IPS DF 6.9 (cell line): ENCODE measurements around the gene LILRA5.
A peak's percentile ranks its signal among the peaks of the same experiment; 100 is the strongest.
"Not testable (repeated sequence)": the region's sequence is repeated elsewhere in the genome, so short reads cannot be mapped to it uniquely, and the experiment has no call there.

ENCODE experiments used
- DNase-seq: peaks from one replicate; pipeline ENCODE4 v3.0.0-alpha.2; 2013; ENCODE audit warnings: low read depth, low spot score
- H3K27ac ChIP-seq: one replicate; pipeline ENCODE4 v1.5.1; 2013; ENCODE audit warnings: low read length, control low read depth
- H3K27me3 ChIP-seq: 2 replicates; pipeline ENCODE4 v1.6.1; 2013; ENCODE audit warnings: mild to moderate bottlenecking, low read length; ENCODE audit not compliant: control insufficient read depth, insufficient read depth
- H3K36me3 ChIP-seq: 2 replicates; pipeline ENCODE4 v1.6.1; 2013; ENCODE audit warnings: low read length; ENCODE audit not compliant: control insufficient read depth, insufficient read depth
- H3K4me1 ChIP-seq: 2 replicates; pipeline ENCODE4 v1.6.1; 2013; ENCODE audit warnings: low read length; ENCODE audit not compliant: control insufficient read depth, insufficient read depth
- H3K4me3 ChIP-seq: 2 replicates; pipeline ENCODE4 v1.5.1; 2013; ENCODE audit warnings: mild to moderate bottlenecking, low read length
- H3K9me3 ChIP-seq: 2 replicates; pipeline ENCODE4 v1.6.1; 2013; ENCODE audit warnings: low read length, inconsistent platforms; ENCODE audit not compliant: control insufficient read depth, insufficient read depth
- WGBS: extraction: QIAGEN DNeasy Blood & Tissue Kit; methylation state at CpG from one replicate; pipeline ENCODE4 v1.1.7; 2013; ENCODE audit warnings: mixed read lengths, missing lambda C conversion rate; ENCODE audit not compliant: insufficient read length, insufficient coverage; 5-methylcytosine and 5-hydroxymethylcytosine counted together

LILRA5 gene

DNA sequence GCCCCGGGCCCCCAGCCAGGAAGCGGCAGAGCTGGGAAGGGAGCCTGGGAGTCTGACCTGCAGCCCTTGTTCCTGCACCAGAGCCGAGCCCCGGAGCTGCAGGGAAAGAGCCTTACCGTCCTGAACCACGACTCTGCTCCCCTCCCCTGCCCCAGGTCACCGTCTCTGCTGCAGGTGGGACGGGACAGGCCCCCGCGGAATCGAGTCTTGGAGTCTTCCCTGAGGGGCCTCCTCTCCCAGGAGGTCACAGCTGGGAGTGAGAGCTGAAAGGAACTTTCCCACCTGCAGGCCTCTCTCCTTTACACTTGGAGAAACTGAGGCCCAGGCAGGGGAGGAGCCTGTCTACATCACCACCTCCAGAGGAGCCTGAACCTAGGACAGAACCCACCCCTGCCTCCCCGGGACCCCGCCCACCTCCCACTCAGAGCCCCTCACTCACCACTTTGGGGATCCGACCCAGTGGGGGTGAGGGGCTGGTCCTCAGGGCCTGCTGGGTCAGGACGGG is 35.8 kb downstream of the LILRA5 start:
- no CpG with 5 or more reads among the region's 15 CpGs for WGBS
- not testable (repeated sequence) for H3K27me3 ChIP-seq, H3K4me1 ChIP-seq, H3K27ac ChIP-seq, H3K9me3 ChIP-seq, DNase-seq, H3K4me3 ChIP-seq, H3K36me3 ChIP-seq

DNA sequence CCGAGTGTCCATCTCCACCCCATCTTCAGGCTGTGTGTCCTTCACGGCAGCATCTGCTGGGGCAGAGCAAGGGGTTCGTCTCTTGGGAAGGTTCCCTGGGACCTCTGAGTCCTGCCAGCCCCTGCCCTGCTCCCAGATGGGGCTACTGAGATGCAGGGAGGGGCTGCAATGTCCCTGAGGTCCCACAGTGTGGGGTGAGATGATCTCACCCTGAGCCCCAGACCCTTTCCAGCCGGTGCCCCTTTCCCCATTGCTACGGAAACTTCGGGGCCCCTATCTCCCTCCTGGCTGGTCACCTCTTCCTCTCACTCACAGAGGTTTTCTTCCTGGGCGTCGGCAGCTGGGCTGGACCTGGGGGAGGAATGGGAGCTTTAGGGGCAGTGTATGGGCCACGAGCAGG is 37.0 kb downstream of the LILRA5 start:
- no peak overlapping the region for H3K27ac ChIP-seq
- no peaks in the 10 kb centered on the region for H3K9me3 ChIP-seq
- no peaks in the 10 kb centered on the region for H3K4me1 ChIP-seq
- no CpG with 5 or more reads among the region's 9 CpGs for WGBS
- no peaks in the 10 kb centered on the region for H3K36me3 ChIP-seq
- no peak for DNase-seq
- no peaks in the 10 kb centered on the region for H3K27me3 ChIP-seq
- H3K4me3 ChIP-seq: no peak overlapping the region

GRCh38 chr19:54274516-54274915 is 38.5 kb downstream of the LILRA5 start:
- not testable (repeated sequence) for H3K4me3 ChIP-seq, H3K27me3 ChIP-seq, H3K27ac ChIP-seq, DNase-seq, H3K36me3 ChIP-seq, H3K4me1 ChIP-seq, H3K9me3 ChIP-seq
- WGBS: no CpG with 5 or more reads among the region's 9 CpGs

GRCh38 chr19:54273821-54274220 is 39.1 kb downstream of the LILRA5 start:
- H3K36me3 ChIP-seq: no peaks in the 10 kb centered on the region
- H3K9me3 ChIP-seq: no peaks in the 10 kb centered on the region
- no peaks in the 10 kb centered on the region for H3K4me1 ChIP-seq
- DNase-seq: no peak
- no peak overlapping the region for H3K4me3 ChIP-seq
- H3K27ac ChIP-seq: no peak overlapping the region
- H3K27me3 ChIP-seq: no peaks in the 10 kb centered on the region
- no CpG with 5 or more reads among the region's 3 CpGs for WGBS

- not testable (repeated sequence) for H3K4me1 ChIP-seq, H3K9me3 ChIP-seq, H3K27me3 ChIP-seq, H3K27ac ChIP-seq, H3K4me3 ChIP-seq, DNase-seq, H3K36me3 ChIP-seq
- WGBS: no CpG with 5 or more reads among the region's 5 CpGs
These were observed 40.8 kb downstream of the LILRA5 start for GRCh38 chr19:54272181-54272580.

GRCh38 chr19:54271587-54271986 is 41.4 kb downstream of the LILRA5 start:
- H3K4me3 ChIP-seq, H3K27me3 ChIP-seq, DNase-seq: not testable (repeated sequence)

DNA sequence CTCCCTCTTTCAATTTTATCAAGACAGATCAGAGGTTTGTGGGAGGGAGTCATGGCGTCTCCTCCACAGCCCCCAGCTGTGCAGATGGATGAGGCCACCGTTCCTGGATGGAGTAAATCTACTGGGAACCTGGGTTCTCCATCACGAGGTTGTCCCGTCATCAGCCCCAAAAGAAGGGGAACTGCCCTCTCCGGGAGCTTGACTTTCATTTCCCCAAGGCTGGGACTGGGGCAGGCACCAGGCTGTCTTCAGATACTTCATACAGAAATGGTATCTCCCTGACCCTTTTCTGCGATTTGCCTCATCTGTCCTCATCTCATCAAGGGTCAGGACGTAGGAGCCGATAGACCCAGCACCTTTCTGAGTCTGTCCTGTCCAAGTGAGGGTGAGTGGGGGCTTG is 41.9 kb downstream of the LILRA5 start:
- no peak for DNase-seq
- Histone ChIP-seq H3K9me3 (no peaks in the 10 kb centered on the region), H3K27ac (no peak overlapping the region), H3K4me1 (no peaks in the 10 kb centered on the region), H3K27me3 (no peaks in the 10 kb centered on the region), H3K4me3 (no peak overlapping the region), H3K36me3 (no peaks in the 10 kb centered on the region)
- WGBS: no CpG with 5 or more reads among the region's 8 CpGs

More at GRCh38 chr19:54271587-54271986, 41.4 kb downstream of the LILRA5 start:
- no CpG with 5 or more reads among the region's 4 CpGs for WGBS
- not testable (repeated sequence) for H3K4me1 ChIP-seq, H3K36me3 ChIP-seq, H3K27ac ChIP-seq, H3K9me3 ChIP-seq

DNA sequence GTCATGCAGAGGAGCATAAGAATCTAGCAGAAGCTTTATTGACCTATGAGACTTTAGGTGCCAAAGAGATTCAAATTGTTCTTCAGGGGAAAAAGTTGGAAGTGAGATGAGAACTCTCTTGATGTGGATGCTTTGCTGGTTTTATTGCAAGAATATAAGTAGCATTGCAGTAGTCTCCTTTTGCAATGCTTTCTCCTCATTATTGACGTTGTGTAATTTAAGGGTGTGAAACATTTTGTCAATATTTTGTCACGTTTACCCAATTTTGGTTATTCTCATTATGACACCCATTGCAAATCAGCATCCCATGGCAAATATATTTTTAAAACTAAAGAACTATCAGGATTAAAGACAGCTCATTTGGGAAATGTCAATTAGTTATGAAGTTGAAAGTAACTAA is 44.0 kb downstream of the LILRA5 start:
- Histone ChIP-seq H3K27ac (no peak overlapping the region), H3K9me3 (no peaks in the 10 kb centered on the region), H3K36me3 (no peaks in the 10 kb centered on the region), H3K27me3 (no peaks in the 10 kb centered on the region), H3K4me3 (no peak overlapping the region), H3K4me1 (no peaks in the 10 kb centered on the region)
- no CpG with 5 or more reads among the region's 2 CpGs for WGBS
- DNase-seq: no peak

GRCh38 chr19:54266133-54266532 is 46.8 kb downstream of the LILRA5 start:
- peak; percentile 87 for DNase-seq
- peaks cover 3% of the 10 kb centered on the region; the same call in 1 of the 2 replicates for H3K36me3 ChIP-seq
- H3K9me3 ChIP-seq: no peaks in the 10 kb centered on the region
- H3K27me3 ChIP-seq: no peaks in the 10 kb centered on the region
- no CpG with 5 or more reads among the region's 6 CpGs for WGBS
- no peak overlapping the region for H3K4me3 ChIP-seq
- H3K27ac ChIP-seq: no peak overlapping the region
- H3K4me1 ChIP-seq: no peaks in the 10 kb centered on the region

DNA sequence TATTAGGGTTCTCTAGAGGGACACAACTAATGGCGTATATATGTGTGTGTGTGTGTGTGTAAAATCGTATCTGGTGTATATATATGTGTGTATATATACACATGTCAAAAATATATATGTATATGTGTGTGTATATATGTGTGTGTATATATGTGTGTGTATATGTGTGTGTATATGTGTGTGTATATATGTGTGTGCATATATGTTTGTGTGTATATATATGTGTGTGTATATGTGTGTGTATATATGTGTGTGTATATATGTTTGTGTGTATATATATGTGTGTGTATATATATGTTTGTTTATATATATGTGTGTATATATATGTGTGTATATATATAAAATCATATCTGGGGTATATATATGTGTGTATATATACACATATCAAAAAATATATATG is 50.5 kb downstream of the LILRA5 start:
- no CpG with 5 or more reads among the region's 2 CpGs for WGBS
- no peaks in the 10 kb centered on the region; the same call in 1 of the 2 replicates for H3K9me3 ChIP-seq
- H3K27ac ChIP-seq: no peak overlapping the region
- peaks cover 3% of the 10 kb centered on the region; the same call in 1 of the 2 replicates for H3K36me3 ChIP-seq
- no peaks in the 10 kb centered on the region for H3K27me3 ChIP-seq
- H3K4me1 ChIP-seq: no peaks in the 10 kb centered on the region
- no peak overlapping the region for H3K4me3 ChIP-seq
- no peak for DNase-seq

DNA sequence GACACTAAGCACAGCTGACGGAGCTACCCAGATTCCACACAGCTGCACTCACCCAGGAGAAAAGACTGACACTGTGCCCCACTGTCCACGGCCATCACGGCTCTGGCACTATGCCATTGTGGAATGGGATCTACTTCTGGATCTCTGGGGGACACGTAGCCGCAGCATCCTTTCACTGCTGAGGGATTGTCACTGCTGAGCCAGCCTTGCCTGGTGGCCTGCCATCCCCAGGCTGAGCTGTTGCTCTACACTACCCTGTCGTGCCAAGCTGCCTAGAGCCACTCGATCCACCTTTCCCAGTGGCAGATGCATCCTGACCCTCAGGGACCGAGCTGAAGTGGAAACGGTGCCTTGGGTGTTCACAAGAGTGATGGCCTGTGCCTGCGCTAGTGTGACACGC is 50.9 kb downstream of the LILRA5 start:
- H3K36me3 ChIP-seq: peaks cover 3% of the 10 kb centered on the region; the same call in 1 of the 2 replicates
- no peak overlapping the region for H3K4me3 ChIP-seq
- no CpG with 5 or more reads among the region's 11 CpGs for WGBS
- no peak for DNase-seq
- no peak overlapping the region for H3K27ac ChIP-seq
- no peaks in the 10 kb centered on the region for H3K27me3 ChIP-seq
- H3K4me1 ChIP-seq: no peaks in the 10 kb centered on the region
- H3K9me3 ChIP-seq: no peaks in the 10 kb centered on the region; the same call in 1 of the 2 replicates
